B cell (primary cell): ENCODE data around the gene ATP6V1F. TPM values are rescaled to one million over a fixed set of nuclear protein-coding genes. Genes with fewer than 3 reads are reported as not detected.

Experiments
- ATAC-seq: fragments of 200-7000 bp; cut with Tn5 transposase; one replicate; pipeline ENCODE4 v1.10.0; 2021; ENCODE audit warnings: low read depth, mild to moderate bottlenecking, moderate number of reproducible peaks, moderate library complexity
- CTCF ChIA-PET: fragments of 350-600 bp; sonication (Branson Sonifier 250); formaldehyde crosslinking; loops from one replicate; lab custom pipeline; 2021; ENCODE audit warnings: antibody characterized with exemption, inconsistent platforms; lab: Charles Lee
- POLR2A ChIA-PET: fragments of 350-600 bp; sonication (Branson Sonifier 250); formaldehyde crosslinking; loops from one replicate; lab custom pipeline; 2021; ENCODE audit warnings: antibody characterized with exemption; lab: Charles Lee
- DNase-seq: peaks from one replicate; pipeline ENCODE4 v3.0.0; 2013
- H2AFZ ChIP-seq: 2 replicates; pipeline ENCODE4 v1.6.1; 2012; ENCODE audit warnings: mild to moderate bottlenecking, low read depth, low read length; ENCODE audit not compliant: insufficient read depth, poor library complexity, severe bottlenecking
- H3K27ac ChIP-seq, 2 donors: 1 replicate in 1 of 2; 2 replicates in 1 of 2; pipeline ENCODE4 v1.5.1; 2012 to 2013; ENCODE audit warnings: low read length in 2 of 2, mild to moderate bottlenecking in 2 of 2, moderate library complexity in 1 of 2
- H3K27me3 ChIP-seq, 4 experiments: fragments of 200-600 bp in 1 of 4; sonication (generic) in 1 of 4; replicated peaks in 1 of 4; 1 replicate in 2 of 4; 2 replicates in 2 of 4; pipeline versions ENCODE4 v1.6.1 to v1.7.0; 2013 to 2016; ENCODE audit warnings: low read length in 3 of 4, mild to moderate bottlenecking in 2 of 4, mixed read lengths in 1 of 4, moderate library complexity in 1 of 4; ENCODE audit not compliant: insufficient read depth in 4 of 4, control insufficient read depth in 3 of 4; ENCODE audit errors: control extremely low read depth in 1 of 4
- H3K36me3 ChIP-seq, 2 experiments: replicated peaks in 1 of 2; 1 replicate in 1 of 2; 2 replicates in 1 of 2; pipeline versions ENCODE4 v1.6.1 to v1.7.1; 2013; ENCODE audit warnings: low read length in 1 of 2; ENCODE audit not compliant: insufficient read depth in 2 of 2, control insufficient read depth in 1 of 2; ENCODE audit errors: control extremely low read depth in 1 of 2, extremely low read depth in 1 of 2
- H3K4me1 ChIP-seq, 2 donors: fragments of 200-600 bp in 1 of 2; sonication (generic) in 1 of 2; 1 replicate in 1 of 2; 2 replicates in 1 of 2; pipeline versions ENCODE4 v1.5.1 to v1.6.1; 2013 to 2017; ENCODE audit warnings: low read length in 2 of 2; ENCODE audit not compliant: control insufficient read depth in 2 of 2, insufficient read depth in 2 of 2
- H3K4me2 ChIP-seq: replicated peaks from 2 replicates; pipeline ENCODE3; 2012; ENCODE audit warnings: mild to moderate bottlenecking, low read depth, low read length; ENCODE audit not compliant: poor library complexity, severe bottlenecking
- H3K4me3 ChIP-seq, 5 experiments: fragments of 200-600 bp in 1 of 5; sonication (generic) in 1 of 5; 1 replicate in 3 of 5; 2 replicates in 2 of 5; pipeline versions ENCODE4 v1.5.1 to v1.7.0; 2011 to 2016; ENCODE audit warnings: low read length in 4 of 5, mild to moderate bottlenecking in 4 of 5, low read depth in 2 of 5, control low read depth in 1 of 5, moderate library complexity in 1 of 5; ENCODE audit not compliant: insufficient read depth in 1 of 5; ENCODE audit errors: control extremely low read depth in 1 of 5, extremely low read depth in 1 of 5
- H3K79me2 ChIP-seq: fragments of 200-600 bp; sonication (generic); one replicate; pipeline ENCODE4 v1.6.0; 2016; ENCODE audit warnings: low read length; ENCODE audit not compliant: control insufficient read depth, insufficient read depth
- H3K9ac ChIP-seq: fragments of 200-600 bp; sonication (generic); 2 replicates; pipeline ENCODE4 v1.6.1; 2017; ENCODE audit warnings: mild to moderate bottlenecking, low read length, moderate library complexity
- H3K9me3 ChIP-seq, 3 donors: one replicate each; pipeline versions ENCODE4 v1.6.1 to v1.7.1; 2013; ENCODE audit warnings: low read length in 2 of 3; ENCODE audit not compliant: control insufficient read depth in 2 of 3, insufficient read depth in 1 of 3; ENCODE audit errors: control extremely low read depth in 1 of 3
- H4K20me1 ChIP-seq: 2 replicates; pipeline ENCODE4 v1.6.0; 2012; ENCODE audit warnings: mild to moderate bottlenecking, low read length; ENCODE audit not compliant: insufficient read depth, control insufficient read depth, poor library complexity, severe bottlenecking
- H3K27ac Mint-ChIP-seq: one replicate; pipeline ENCODE4 v1.8.0; 2021; ENCODE audit warnings: mixed read lengths
- H3K27me3 Mint-ChIP-seq: one replicate; pipeline ENCODE4 v1.8.0; 2021; ENCODE audit warnings: mixed read lengths
- H3K4me1 Mint-ChIP-seq: one replicate; pipeline ENCODE4 v1.8.0; 2021; ENCODE audit warnings: mixed read lengths
- H3K4me3 Mint-ChIP-seq: one replicate; pipeline ENCODE4 v1.8.0; 2021; ENCODE audit warnings: mixed read lengths
- H3K9me3 Mint-ChIP-seq: one replicate; pipeline ENCODE4 v1.8.0; 2022; ENCODE audit warnings: mixed read lengths; ENCODE audit not compliant: insufficient read depth
- CTCF ChIP-seq: fragments of 200-600 bp; IDR thresholded peaks from one replicate; pipeline ENCODE4 v1.8.0; 2022; ENCODE audit warnings: antibody characterized with exemption, mild to moderate bottlenecking
- EZH2 ChIP-seq: IDR thresholded peaks from 2 replicates; pipeline ENCODE4 v1.6.1; 2012; ENCODE audit warnings: borderline replicate concordance, low read depth, mild to moderate bottlenecking, moderate library complexity, low read length; ENCODE audit not compliant: insufficient read depth, poor library complexity, severe bottlenecking
- WGBS: methylation state at CpG from one replicate; pipeline ENCODE4 v1.1.5; 2013; ENCODE audit warnings: missing lambda C conversion rate; ENCODE audit not compliant: insufficient coverage; 5-methylcytosine and 5-hydroxymethylcytosine counted together
- intact Hi-C: fragments of 100-400 bp; cut with micrococcal nuclease; formaldehyde crosslinking; loops from one replicate; pipeline ENCODE4 v1.10.0; 2022
- polyA plus RNA-seq: library from polyadenylated mRNA; depleted of rRNA; stranded (reverse); fragments of >200 nt; gene quantifications from 2 replicates; pipeline ENCODE4 v1.2.3, GENCODE V29; 2012
- total RNA-seq, 2 donors: library from RNA; stranded (reverse); fragments of 120-200 nt in 1 of 2; gene quantifications; 1 replicate in 1 of 2; 2 replicates in 1 of 2; pipeline versions ENCODE4 v1.2.3 to v1.2.4, GENCODE V29; 2013 to 2022

The ATP6V1F gene
- total and polyA plus RNA-seq, 2 donors (not counting 1 experiment from before 2014, with no cell fraction given) = 81.7 to 198 TPM

- Mint-ChIP-seq H3K27ac (no peak overlapping the region), H3K9me3 (no peaks in the 10 kb centered on the region), H3K4me3 (no peak overlapping the region), H3K4me1 (peaks cover 6% of the 10 kb centered on the region), H3K27me3 (peaks cover 13% of the 10 kb centered on the region)
- intact Hi-C loops = no loop called here
- TF ChIP-seq EZH2 (no peak), CTCF (no peak)
- Histone ChIP-seq H3K9ac (no peak overlapping the region), H2AFZ (no peak overlapping the region), H3K27ac (no peak overlapping the region), H3K27me3 (peaks cover 0 to 48% (median 7%) of the 10 kb centered on the region in 4 experiments), H4K20me1 (no peaks in the 10 kb centered on the region), H3K4me1 (peaks cover 9 to 12% of the 10 kb centered on the region in 2 donors), H3K79me2 (no peaks in the 10 kb centered on the region), H3K4me2 (no peak overlapping the region), H3K9me3 (no peaks in the 10 kb centered on the region), H3K4me3 (no peak overlapping the region), H3K36me3 (no peaks in the 10 kb centered on the region)
- DNase-seq (no peak), ATAC-seq (no peak)
- CTCF ChIA-PET = interaction anchor here (0.6 kb wide), 1 partner anchor 9 kb away, joined by 3 read pairs; no protein-coding TSS in a partner anchor
- POLR2A ChIA-PET = no interaction called here
- 88% methylated on average over 4 of the region's 8 CpGs for WGBS
Observed at GRCh38 chr7:128889121-128889520, 26.5 kb downstream of the ATP6V1F start.

- Mint-ChIP-seq H3K4me3 (peak overlapping the region; percentile 46), H3K9me3 (no peaks in the 10 kb centered on the region), H3K4me1 (peaks cover 4% of the 10 kb centered on the region), H3K27ac (no peak overlapping the region), H3K27me3 (peaks cover 13% of the 10 kb centered on the region)
- intact Hi-C loops = no loop called here
- Histone ChIP-seq H2AFZ (peak overlapping the region; percentile 60), H3K9me3 (no peaks in the 10 kb centered on the region), H3K27ac (no peak overlapping the region), H3K9ac (peak overlapping the region; percentile 56), H3K36me3 (no peaks in the 10 kb centered on the region), H3K27me3 (peaks cover 0 to 41% (median 6%) of the 10 kb centered on the region in 4 experiments), H3K4me3 (peak overlapping the region in 3 of 5 experiments; percentile 41 to 53 (median 41)), H3K4me1 (peaks cover 7 to 12% of the 10 kb centered on the region in 2 donors), H4K20me1 (no peaks in the 10 kb centered on the region), H3K4me2 (peak overlapping the region; percentile 85), H3K79me2 (no peaks in the 10 kb centered on the region)
- WGBS = 13% methylated on average over 53 of the region's 67 CpGs
- ATAC-seq = peak; percentile 39
- POLR2A ChIA-PET = interaction anchor here (0.7 kb wide), 1 partner anchor 1092 kb away, joined by 7 read pairs; no protein-coding TSS in a partner anchor
- CTCF ChIA-PET = no interaction called here
- no peak for TF ChIP-seq CTCF
- no peak for TF ChIP-seq EZH2
- peak; percentile 45 for DNase-seq
Observed at GRCh38 chr7:128890306-128891109, 27.9 kb downstream of the ATP6V1F start.
